OCI-LY1 (cell line): ENCODE data around the gene ATP13A5.

Experiments used
- EZH2 ChIP-seq: fragments of 200-600 bp; sonication (generic), shearing (Covaris generic); IDR thresholded peaks from 2 replicates; pipeline ENCODE4 v1.8.0; 2017; ENCODE audit warnings: borderline replicate concordance, mixed run types, mild to moderate bottlenecking, antibody characterized with exemption, low read length, moderate library complexity, mixed read lengths
- TF ChIP-seq, protein P1 (sequence below): fragments of 200-600 bp; sonication (generic), shearing (Covaris generic); IDR thresholded peaks from 2 replicates; pipeline ENCODE4 v1.5.1; 2017; ENCODE audit warnings: mild to moderate bottlenecking, antibody characterized with exemption, low read length, moderate library complexity, mixed read lengths

- TF ChIP-seq, protein P1, sequence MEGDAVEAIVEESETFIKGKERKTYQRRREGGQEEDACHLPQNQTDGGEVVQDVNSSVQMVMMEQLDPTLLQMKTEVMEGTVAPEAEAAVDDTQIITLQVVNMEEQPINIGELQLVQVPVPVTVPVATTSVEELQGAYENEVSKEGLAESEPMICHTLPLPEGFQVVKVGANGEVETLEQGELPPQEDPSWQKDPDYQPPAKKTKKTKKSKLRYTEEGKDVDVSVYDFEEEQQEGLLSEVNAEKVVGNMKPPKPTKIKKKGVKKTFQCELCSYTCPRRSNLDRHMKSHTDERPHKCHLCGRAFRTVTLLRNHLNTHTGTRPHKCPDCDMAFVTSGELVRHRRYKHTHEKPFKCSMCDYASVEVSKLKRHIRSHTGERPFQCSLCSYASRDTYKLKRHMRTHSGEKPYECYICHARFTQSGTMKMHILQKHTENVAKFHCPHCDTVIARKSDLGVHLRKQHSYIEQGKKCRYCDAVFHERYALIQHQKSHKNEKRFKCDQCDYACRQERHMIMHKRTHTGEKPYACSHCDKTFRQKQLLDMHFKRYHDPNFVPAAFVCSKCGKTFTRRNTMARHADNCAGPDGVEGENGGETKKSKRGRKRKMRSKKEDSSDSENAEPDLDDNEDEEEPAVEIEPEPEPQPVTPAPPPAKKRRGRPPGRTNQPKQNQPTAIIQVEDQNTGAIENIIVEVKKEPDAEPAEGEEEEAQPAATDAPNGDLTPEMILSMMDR = no peak
- TF ChIP-seq EZH2 = no peak
Measured at GRCh38 chr3:193243571-193243970, 135.0 kb downstream of the ATP13A5 start.
